ENCODE data around the gene ATXN3L. TPM values are rescaled to one million over a fixed set of nuclear protein-coding genes. Genes with fewer than 3 reads are reported as not detected.

ATXN3L gene
- total and polyA plus RNA-seq, 10 of the 15 experiments (the other 5 are each of a cell fraction or from before 2014, with no cell fraction given) = not detected

GRCh38 chrX:13283512-13283911, 36.3 kb downstream of the ATXN3L start:
- 3% methylated on average over 2 of the region's 2 CpGs for WGBS (ENCODE audit: insufficient coverage, insufficient replicate concordance, low lambda C conversion rate, missing lambda C conversion rate)
- POLR2A ChIA-PET = no interaction called here
- SMC1A ChIA-PET (ENCODE audit: uncharacterized antibody, unreplicated experiment) = interaction anchor here (1.1 to 2.5 kb wide), 7 partner anchors 15 to 337 kb away, joined by 3 to 11 read pairs (median 4); no protein-coding TSS in a partner anchor
- RAD21 ChIA-PET (ENCODE audit: unreplicated experiment) = interaction anchor here (1.0 to 1.8 kb wide), 3 partner anchors 29 to 205 kb away, joined by 3 to 4 read pairs (median 4); no protein-coding TSS in a partner anchor
- Histone ChIP-seq H3K4me2 (ENCODE audit: control insufficient read depth, insufficient read depth) (no peak overlapping the region), H3K9me3 (replicated peaks; ENCODE audit: control insufficient read depth, insufficient read depth, low read length) (peaks cover 10% of the 10 kb centered on the region; the same call in 2 of the 3 replicates), H4K20me1 (ENCODE audit: control insufficient read depth, insufficient read depth) (no peaks in the 10 kb centered on the region), H3K4me3 (no peak overlapping the region), H3K27me3 (replicated peaks in 1 of 2; ENCODE audit: control insufficient read depth in 2 of 2, insufficient read depth in 2 of 2, low read length in 1 of 2) (no peaks in the 10 kb centered on the region), H3K4me1 (ENCODE audit: control insufficient read depth, insufficient read depth, low read length) (no peaks in the 10 kb centered on the region), H2AFZ (ENCODE audit: control insufficient read depth, low read depth, low read length) (peak overlapping the region; percentile 67), H3K79me2 (ENCODE audit: control insufficient read depth, insufficient read depth, low read length) (no peaks in the 10 kb centered on the region), H3K9ac (ENCODE audit: control insufficient read depth, insufficient read depth, low read length) (no peak overlapping the region), H3K36me3 (ENCODE audit: control insufficient read depth in 2 of 2, insufficient read depth in 2 of 2, low read length in 1 of 2) (no peaks in the 10 kb centered on the region), H3K27ac (ENCODE audit: control insufficient read depth, insufficient read depth) (no peak overlapping the region)
- peak; percentile 74 for ATAC-seq
- BruUV-seq (replicated peaks) = no TSS peak
- intact Hi-C loops (cut with micrococcal nuclease; ENCODE audit: unreplicated experiment) = no loop called here
- DNase-seq (ENCODE audit: low read depth, low spot score) = no peak
- CTCF ChIA-PET = interaction anchor here (0.7 to 2.7 kb wide), 9 partner anchors 11 to 337 kb away, joined by 3 to 9 read pairs (median 5); no protein-coding TSS in a partner anchor
- FAIRE-seq = no peak
- in situ Hi-C loops (cut with MboI) = no loop called here
- TF ChIP-seq IKZF2 (IDR thresholded peaks at IDR 0.05) = 0 out of 4 replicates have a peak, but pooled peaks of 1 of the 2 experiments have one; percentile 16
- TF ChIP-seq SMAD1 (IDR thresholded peaks at IDR 0.05; ENCODE audit: low read depth, partially characterized antibody) = no peak
- TF ChIP-seq, protein P1, sequence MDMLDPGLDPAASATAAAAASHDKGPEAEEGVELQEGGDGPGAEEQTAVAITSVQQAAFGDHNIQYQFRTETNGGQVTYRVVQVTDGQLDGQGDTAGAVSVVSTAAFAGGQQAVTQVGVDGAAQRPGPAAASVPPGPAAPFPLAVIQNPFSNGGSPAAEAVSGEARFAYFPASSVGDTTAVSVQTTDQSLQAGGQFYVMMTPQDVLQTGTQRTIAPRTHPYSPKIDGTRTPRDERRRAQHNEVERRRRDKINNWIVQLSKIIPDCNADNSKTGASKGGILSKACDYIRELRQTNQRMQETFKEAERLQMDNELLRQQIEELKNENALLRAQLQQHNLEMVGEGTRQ (IDR thresholded peaks at IDR 0.05; ENCODE audit: borderline replicate concordance, low read depth, low read length) = no peak
- TF ChIP-seq IKZF1 (conservative IDR thresholded peaks at IDR 0.05) = 0 out of 2 replicates have a peak, but pooled peaks have one; percentile 16
- TF ChIP-seq IRF3 (IDR thresholded peaks at IDR 0.05) = no peak
- TF ChIP-seq, protein P2, sequence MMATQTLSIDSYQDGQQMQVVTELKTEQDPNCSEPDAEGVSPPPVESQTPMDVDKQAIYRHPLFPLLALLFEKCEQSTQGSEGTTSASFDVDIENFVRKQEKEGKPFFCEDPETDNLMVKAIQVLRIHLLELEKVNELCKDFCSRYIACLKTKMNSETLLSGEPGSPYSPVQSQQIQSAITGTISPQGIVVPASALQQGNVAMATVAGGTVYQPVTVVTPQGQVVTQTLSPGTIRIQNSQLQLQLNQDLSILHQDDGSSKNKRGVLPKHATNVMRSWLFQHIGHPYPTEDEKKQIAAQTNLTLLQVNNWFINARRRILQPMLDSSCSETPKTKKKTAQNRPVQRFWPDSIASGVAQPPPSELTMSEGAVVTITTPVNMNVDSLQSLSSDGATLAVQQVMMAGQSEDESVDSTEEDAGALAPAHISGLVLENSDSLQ (IDR thresholded peaks at IDR 0.05) = no peak
- TF ChIP-seq ZSCAN29 (IDR thresholded peaks at IDR 0.05) = no peak
- no peak for TF ChIP-seq SUPT20H (IDR thresholded peaks at IDR 0.05; ENCODE audit: borderline replicate concordance, control insufficient read depth, low read depth, low read length)
- TF ChIP-seq CTCF (IDR thresholded peaks at IDR 0.05 in 2 of 3, conservative IDR thresholded peaks at IDR 0.05 in 1 of 3; ENCODE audit: control insufficient read depth in 2 of 3, extremely low read depth in 1 of 3, insufficient read depth in 1 of 3, low read depth in 3 of 3, low read length in 3 of 3) = 0 out of 6 replicates have a peak, but pooled peaks of 1 of the 3 experiments have one; percentile 4
- no peak for TF ChIP-seq BRCA1 (IDR thresholded peaks at IDR 0.05; ENCODE audit: low read depth, low read length)
- no peak for TF ChIP-seq RCOR1 (conservative IDR thresholded peaks at IDR 0.05; ENCODE audit: low read depth, low read length)
- no peak for TF ChIP-seq KDM1A (IDR thresholded peaks at IDR 0.05; ENCODE audit: borderline replicate concordance)
- TF ChIP-seq HDGF (IDR thresholded peaks at IDR 0.05) = no peak
- no peak for TF ChIP-seq CREM (IDR thresholded peaks at IDR 0.05; ENCODE audit: low read depth)
- no peak for TF ChIP-seq CBFB (IDR thresholded peaks at IDR 0.05; ENCODE audit: low read depth)
- no peak for TF ChIP-seq MLLT1 (IDR thresholded peaks at IDR 0.05)
- no peak for TF ChIP-seq WRNIP1 (IDR thresholded peaks at IDR 0.05; ENCODE audit: borderline replicate concordance, low read depth, low read length)
- no peak for TF ChIP-seq ATF7 (IDR thresholded peaks at IDR 0.05; ENCODE audit: low read depth)
- TF ChIP-seq RAD21 (IDR thresholded peaks at IDR 0.05; ENCODE audit: insufficient read depth, low read depth, low read length) = peak; percentile 16; the same call in 1 of the 2 replicates
